ENCODE results near the gene ECSIT. TPM values are rescaled to one million over a fixed set of nuclear protein-coding genes. Genes with fewer than 3 reads are reported as not detected.

ECSIT gene
- total RNA-seq, 1 donor from 2014 or later: 43.7 TPM

GRCh38 chr19:11550265-11550664, 21.3 kb upstream of the ECSIT start:
- no peak for DNase-seq (ENCODE audit: low spot score)

- no peak for DNase-seq (ENCODE audit: low spot score)
Measured at GRCh38 chr19:11549386-11549953, 20.5 kb upstream of the ECSIT start.

- DNase-seq (ENCODE audit: low spot score): no peak
Measured at GRCh38 chr19:11547929-11548700, 19.2 kb upstream of the ECSIT start.

- no peak for DNase-seq (ENCODE audit: low spot score)
Measured at GRCh38 chr19:11541238-11541637, 12.3 kb upstream of the ECSIT start.

GRCh38 chr19:11540645-11541044, 11.7 kb upstream of the ECSIT start:
- DNase-seq (ENCODE audit: low spot score): no peak

- peak; percentile 61 for DNase-seq (ENCODE audit: low spot score)
Measured at GRCh38 chr19:11539495-11540365, 10.8 kb upstream of the ECSIT start.

- peak; percentile 87 for DNase-seq (ENCODE audit: low spot score)
Measured at GRCh38 chr19:11538232-11539036, 9.5 kb upstream of the ECSIT start, which contains the start of gene CNN1. Gene CNN1 (plus strand): TSS chr19:11538851. CDS start chr19:11538928, 77 bp downstream.

- peak; percentile 88 for DNase-seq (ENCODE audit: low spot score)
Measured at GRCh38 chr19:11535792-11536595, 7.1 kb upstream of the ECSIT start.

GRCh38 chr19:11534948-11535347, 6.0 kb upstream of the ECSIT start:
- no peak for DNase-seq (ENCODE audit: low spot score)

- no peak for DNase-seq (ENCODE audit: low spot score)
Measured at GRCh38 chr19:11534538-11534937, 5.6 kb upstream of the ECSIT start.

- DNase-seq (ENCODE audit: low spot score): peak; percentile 81
Measured at GRCh38 chr19:11530432-11530831, 1.5 kb upstream of the ECSIT start.

GRCh38 chr19:11519138-11519537, 9.8 kb downstream of the ECSIT start:
- DNase-seq (ENCODE audit: low spot score): no peak

- no peak for DNase-seq (ENCODE audit: low spot score)
Measured at GRCh38 chr19:11513946-11514345, 15.0 kb downstream of the ECSIT start.

- DNase-seq (ENCODE audit: low spot score): no peak
Measured at GRCh38 chr19:11510444-11510843, 18.5 kb downstream of the ECSIT start.

- DNase-seq (ENCODE audit: low spot score): no peak
Measured at GRCh38 chr19:11507370-11508078, 21.4 kb downstream of the ECSIT start.

- DNase-seq (ENCODE audit: low spot score): no peak
Measured at GRCh38 chr19:11506967-11507366, 22.0 kb downstream of the ECSIT start.

GRCh38 chr19:11506101-11506555, 22.8 kb downstream of the ECSIT start:
- no peak for DNase-seq (ENCODE audit: low spot score)

GRCh38 chr19:11505504-11506100, 23.3 kb downstream of the ECSIT start, which contains the start of gene ZNF653:
Gene ZNF653 (minus strand): TSS chr19:11505839. CDS start chr19:11505786, 53 bp downstream.
- peak; percentile 97 for DNase-seq (ENCODE audit: low spot score)

GRCh38 chr19:11505032-11505503, 23.9 kb downstream of the ECSIT start:
- DNase-seq (ENCODE audit: low spot score): peak; percentile 98
